HG03025 (cell line): Measurements from ENCODE around the gene SLC19A2.
"Not testable (repeated sequence)": the region's sequence is repeated elsewhere in the genome, so short reads cannot be mapped to it uniquely, and the experiment has no call there.

Experiments
- ATAC-seq: cut with Tn5 transposase; IDR thresholded peaks from one replicate; pipeline ENCODE4 v1.9.1; 2021; ENCODE audit warnings: mild to moderate bottlenecking, moderate library complexity; ENCODE audit not compliant: unreplicated experiment, low FRiP score

SLC19A2 gene

GRCh38 chr1:169510060-169510459, 24.3 kb upstream of the SLC19A2 start:
- ATAC-seq = no peak

GRCh38 chr1:169509354-169509753, 23.6 kb upstream of the SLC19A2 start:
- no peak for ATAC-seq

DNA sequence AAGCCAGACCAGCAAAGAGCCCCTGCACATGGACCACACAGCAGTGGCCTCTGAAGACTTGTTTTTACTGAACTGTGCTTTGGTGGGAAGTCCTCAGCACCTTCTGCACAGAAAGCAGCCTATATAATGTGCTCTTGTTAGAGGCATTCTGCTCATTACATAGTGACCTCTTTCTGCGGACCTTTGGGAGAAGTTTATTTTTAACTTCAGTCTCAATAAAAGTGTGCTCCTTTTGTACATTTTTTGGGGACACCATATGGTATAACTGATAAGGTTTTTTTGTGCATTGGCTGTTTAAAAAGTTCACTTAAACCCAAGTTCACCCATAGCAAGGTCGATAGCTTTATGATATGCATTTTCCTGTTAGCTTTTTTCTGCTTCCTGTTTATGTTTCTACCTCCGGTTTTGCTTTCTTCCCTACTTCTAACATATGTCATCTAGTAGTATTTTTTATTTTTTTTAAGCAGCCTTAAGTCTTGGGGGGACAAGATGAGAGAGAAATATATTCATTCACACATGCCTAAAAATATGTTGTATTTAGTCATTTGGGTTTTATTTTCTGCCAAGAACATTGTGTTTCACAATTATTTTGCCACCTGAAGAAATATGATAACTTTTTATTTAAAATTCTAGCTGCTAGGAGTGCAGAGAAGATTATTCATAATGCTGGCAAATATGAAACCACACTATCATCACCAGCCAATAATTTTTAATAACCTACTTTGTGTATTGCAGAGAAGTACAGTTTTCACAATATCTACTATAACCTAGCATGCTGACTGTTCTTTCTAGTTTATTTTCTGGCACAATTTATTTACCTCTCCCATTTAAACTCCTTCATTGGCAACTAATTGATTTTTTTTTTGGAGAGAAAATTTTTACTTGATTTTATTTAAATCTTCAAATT, 22.9 kb upstream of the SLC19A2 start:
- no peak for ATAC-seq

DNA sequence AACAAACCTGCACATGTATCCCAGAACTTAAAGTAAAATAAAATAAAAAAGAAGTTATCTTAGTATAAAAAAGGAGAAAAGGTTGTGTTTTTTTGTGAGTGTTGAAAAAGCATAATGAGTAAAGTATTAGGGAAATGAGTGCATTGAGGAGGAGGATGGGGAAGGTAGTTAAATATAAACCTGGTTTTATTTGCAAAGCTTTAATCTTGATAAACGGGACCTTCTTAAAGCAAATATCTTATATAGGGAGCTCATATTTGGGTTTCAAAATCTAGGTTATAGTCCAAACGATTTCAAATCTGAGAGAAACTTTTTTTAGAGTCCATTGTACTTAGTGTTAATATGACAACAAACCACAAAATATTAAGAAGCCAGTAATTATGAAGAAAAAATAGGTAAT, 21.7 kb upstream of the SLC19A2 start:
- ATAC-seq = no peak

- ATAC-seq = not testable (repeated sequence)
Measured at GRCh38 chr1:169503601-169504000, 17.9 kb upstream of the SLC19A2 start.

DNA sequence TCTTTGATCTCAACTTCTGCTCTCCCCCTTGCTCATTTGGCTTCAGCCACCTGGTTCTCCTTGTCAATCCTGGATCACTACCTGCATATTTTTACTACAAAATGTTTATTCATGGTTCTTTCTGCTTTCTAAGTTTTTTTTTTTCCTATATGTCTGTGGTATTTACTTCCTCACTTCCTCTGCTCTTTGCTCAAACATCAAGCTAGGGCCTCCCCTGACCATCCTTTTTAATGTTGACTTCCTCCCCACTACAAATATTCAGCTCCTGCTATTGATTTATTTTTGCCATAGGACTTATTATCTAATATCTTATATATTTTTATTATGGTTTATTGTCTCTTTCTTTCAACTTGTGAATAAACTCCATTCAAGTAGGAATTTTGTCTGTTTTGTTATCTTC, 14.1 kb upstream of the SLC19A2 start:
- no peak for ATAC-seq

DNA sequence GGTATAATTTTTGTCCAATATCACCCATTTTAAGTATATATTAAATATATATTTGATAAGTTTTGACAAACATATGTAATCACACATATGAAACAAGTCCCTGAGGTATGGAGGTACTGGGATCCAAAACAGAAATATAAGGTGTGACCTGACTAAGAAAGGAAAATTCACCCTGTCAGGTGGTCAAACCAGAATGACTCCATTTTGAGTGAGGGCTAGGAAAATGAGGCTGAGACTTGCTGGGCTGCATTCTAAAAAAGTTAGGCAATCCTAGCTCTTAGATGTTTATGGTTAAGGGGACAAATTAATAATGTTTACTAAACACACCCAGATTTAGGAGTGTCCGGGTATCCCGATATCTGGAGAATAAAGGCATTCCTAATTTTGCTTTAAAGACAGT, 11.6 kb upstream of the SLC19A2 start:
- ATAC-seq = no peak

DNA sequence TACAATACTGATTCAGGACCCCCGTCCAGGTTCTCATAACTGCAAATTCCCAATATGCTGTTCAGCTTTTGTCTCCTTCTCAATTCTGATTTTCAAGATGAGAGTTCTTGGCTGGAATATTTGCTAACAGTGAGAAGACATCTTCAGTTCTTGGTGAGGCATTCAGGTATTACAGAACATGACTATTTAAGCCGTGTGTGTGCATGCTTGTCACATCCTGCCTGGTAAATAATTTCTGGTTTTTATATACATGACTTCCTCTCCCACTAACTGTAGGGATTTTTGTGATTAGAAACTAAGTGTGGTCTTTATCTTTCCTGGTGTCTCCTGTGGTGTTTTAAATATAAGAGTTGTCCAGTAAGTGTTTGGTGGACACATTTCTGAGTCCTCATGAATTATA, 10.2 kb upstream of the SLC19A2 start:
- ATAC-seq = no peak

DNA sequence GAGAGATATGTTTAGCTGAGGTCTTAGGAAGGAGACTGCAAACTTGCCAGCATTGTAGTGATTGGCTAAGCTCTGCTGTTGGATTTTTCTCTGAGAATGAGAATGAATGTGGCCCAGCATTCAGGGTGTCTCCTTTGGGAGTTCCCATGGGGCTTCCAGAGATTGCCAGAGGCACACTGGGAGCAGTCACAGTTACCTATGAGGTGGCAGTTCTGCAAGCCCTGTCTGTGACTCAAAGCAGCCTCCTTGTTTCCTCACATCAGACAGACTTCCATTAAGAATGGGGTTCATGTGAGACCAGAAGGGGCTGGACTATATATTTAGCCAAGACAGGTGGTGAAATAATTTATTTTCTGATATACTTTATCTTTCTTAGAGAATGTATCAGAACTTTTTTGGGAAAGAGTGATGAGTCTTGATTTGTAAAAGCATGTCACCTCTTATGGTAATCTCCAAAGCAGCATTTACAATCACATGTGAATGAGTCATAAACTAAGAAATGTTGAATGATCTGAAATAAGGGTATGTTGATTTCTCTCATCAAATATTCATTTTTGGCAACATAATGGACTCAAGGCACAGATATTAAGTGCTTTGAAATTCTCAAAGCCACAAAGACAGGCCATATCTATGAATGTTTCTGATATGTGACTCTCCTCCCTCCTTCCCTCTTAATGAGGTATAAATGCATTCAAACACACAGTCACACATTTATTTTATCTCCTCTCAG, 9.5 kb upstream of the SLC19A2 start:
- no peak for ATAC-seq

GRCh38 chr1:169494343-169494742, 8.6 kb upstream of the SLC19A2 start:
- no peak for ATAC-seq

DNA sequence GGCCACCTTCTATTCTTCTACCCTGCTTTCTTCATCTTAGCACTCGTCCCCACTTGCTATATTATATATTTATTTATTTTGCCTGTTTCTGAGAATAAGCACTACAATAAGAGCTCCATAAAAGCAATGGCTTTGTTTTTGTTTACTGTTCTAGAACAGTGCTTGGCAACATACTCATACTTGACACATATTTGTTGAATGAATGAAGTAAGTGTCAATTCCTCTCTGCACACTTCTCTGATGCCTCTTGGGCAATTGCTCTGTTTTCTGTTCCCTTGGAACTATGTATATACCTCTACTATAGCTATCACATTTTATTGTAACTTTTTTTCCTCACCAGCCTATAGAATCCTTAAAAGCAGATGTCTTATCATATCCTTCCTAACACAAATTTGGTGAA, 7.5 kb upstream of the SLC19A2 start:
- no peak for ATAC-seq

DNA sequence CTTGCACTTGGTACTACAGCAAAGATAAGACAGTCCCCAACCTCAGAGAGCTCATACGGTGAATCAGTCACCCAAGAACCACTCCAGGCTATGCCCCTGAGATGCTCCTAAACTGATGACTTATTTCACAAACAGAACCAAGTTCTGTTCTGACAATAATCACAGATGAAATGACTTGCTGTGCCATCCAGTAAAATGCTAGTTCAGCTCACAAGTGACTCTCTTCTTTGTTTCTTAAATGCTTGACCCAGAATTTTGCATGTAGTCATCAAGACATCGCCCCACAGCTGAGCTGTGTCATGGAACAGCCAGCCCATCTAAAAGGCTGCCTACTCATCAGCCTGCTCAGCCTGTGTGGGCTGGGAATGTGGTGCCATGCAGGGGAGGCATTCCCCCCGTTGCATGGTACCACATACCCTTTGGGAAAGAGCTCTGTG, 6.1 kb upstream of the SLC19A2 start:
- ATAC-seq = no peak

DNA sequence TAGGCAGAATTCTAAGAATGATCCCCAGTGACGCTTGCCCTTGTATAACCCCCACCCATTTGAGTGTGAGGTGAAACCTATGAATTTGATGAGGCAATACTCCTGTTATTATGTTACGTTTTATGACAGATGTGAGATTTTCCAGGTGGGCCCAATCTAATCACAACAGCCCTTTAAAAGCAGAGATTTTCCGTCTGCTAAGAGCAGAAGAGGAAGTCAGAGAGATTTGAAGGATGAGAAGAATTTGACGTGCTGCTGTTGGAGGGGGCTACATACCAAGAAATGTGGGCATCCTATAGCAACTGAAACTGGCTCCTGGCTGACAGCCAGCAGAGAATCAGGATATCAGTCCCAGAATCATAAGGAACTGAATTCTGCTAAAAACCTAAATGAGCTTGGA, 2.4 kb upstream of the SLC19A2 start:
- no peak for ATAC-seq

DNA sequence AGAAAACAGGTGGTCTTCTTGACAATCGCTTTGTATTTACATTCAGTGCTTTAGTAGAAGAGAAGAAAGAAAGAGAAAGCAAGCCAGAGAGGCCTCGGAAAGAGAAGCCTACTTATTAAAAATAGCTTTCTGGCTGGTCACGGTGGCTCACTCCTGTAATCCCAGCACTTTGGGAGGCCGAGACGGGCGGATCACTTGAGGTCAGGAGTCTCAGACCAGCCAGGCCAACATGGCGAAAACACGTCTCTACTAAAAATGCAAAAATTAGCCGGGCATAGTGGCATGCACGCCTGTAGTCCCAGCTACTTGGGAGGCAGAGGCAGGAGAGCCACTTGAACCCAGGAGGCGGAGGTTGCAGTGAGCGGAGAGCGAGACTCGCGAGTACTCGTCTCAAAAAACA, 1.8 kb upstream of the SLC19A2 start:
- ATAC-seq = no peak

DNA sequence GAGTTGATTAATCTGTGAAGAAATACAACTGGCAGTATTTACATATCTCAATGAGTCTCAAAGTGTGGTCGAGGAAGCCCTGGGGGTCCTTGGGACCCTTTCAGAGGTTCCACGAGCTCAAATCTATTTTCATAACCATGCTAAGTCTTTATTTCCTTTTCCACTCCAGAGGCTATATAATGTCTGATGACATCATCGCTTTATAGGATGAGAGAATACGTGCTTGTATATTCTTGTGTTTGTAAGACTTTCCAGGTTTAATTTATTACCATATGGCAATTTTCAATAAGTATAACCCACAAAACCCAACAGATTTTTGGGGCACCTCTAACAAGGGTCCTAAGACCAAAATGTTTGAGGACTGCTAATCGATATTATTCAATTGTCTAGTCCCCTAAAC, 1.4 kb upstream of the SLC19A2 start:
- ATAC-seq = no peak

DNA sequence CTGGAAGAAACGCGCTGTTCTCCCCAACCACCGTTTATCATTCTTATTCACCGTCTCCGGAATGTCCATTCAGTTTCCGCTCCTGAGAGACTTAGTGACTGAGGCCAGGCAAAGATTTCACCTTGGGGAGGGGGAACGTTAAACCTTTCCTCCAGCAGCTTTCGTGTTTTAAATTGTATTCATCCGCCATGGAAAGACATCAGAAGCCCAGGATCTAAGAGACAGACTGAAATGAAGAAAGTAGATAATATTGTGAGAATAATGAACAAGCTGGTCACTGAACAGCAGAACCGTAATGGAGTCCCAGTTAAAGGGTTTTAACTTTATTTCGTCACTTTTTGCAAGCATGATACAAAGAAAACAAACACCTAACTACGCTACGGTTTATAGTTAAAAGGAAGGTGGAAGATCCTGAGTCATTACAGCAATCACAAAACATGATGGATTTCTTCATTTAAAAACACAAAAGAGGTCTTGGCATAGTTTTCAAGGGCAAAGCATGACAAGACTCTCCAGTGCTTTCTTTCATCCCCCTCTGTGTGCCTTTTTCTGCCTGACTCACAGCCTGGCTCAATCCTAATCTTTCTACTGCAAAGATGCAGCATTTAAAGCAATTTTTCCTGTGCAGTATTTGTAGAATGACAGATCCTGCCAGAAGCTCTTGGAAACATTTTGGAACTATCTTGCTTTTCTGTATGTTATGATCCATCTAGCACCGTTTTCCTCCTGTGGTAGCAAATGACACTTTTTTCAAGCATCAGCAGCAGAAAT, 722 bp upstream of the SLC19A2 start:
- ATAC-seq = no peak

- peak; percentile 23 for ATAC-seq
Measured at GRCh38 chr1:169484683-169485430, 887 bp downstream of the SLC19A2 start.

DNA sequence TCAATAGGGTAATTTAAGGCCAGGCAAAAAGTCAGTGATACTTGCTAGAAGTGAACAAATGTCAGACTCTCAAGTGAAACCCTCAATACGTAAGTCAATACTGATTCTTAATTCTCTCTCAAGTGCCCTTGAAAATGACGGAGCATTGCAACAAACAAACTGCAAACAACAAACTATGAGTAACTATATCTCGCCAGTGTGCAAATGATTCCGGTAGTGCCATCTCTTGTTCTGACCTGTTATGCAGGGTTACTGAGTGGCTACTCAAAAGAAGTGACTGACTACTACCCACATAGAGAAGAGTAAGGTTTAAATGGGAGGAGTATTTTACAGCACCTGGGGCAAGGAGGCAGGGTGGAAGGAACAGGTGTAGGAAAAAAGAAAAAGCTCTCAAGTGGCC, 1.6 kb downstream of the SLC19A2 start:
- ATAC-seq = no peak

GRCh38 chr1:169483500-169483966, 2.2 kb downstream of the SLC19A2 start:
- ATAC-seq = no peak

DNA sequence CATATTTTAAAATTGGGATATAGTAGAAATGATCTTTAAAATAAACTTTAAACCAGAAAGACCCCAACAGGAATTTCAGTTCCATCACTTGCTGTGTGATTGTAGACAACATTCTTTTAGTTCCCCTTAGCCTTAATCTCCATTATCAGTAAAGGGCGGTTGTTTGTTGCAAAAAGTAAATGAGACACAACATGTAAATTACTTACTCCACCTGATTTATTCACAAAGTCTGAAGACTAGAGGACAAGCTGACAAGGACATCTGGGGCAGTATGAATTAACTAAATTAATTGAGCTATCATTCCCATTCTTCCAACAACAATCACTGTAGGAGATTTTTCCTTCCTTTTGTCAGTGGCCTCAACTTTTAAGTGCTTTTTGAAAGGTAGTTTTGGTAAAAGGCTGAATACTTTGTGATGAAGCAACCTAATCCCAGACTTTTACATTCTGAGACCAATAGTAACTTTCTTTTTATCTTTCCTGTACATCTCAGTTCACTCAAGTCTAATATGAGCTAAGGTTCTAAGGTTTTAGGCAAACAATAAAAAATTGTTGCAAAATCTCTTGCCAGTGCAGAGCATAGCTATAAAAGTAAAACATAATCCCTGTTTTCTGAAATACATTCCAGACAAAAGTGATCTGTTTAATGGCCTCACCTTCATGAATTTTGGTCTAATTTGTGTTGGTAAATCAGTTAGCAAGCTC, 6.2 kb downstream of the SLC19A2 start:
- ATAC-seq = no peak
